SK-N-MC (cell line): ENCODE results near the gene UAP1L1.
"Not testable (repeated sequence)": the region's sequence is repeated elsewhere in the genome, so short reads cannot be mapped to it uniquely, and the experiment has no call there.

Experiments
- DNase-seq: peaks from one replicate; pipeline ENCODE4 v3.0.0-alpha.2; 2011; ENCODE audit warnings: low read depth, low spot score
- H3K27ac ChIP-seq: fragments of 200-600 bp; sonication (generic); 2 replicates; pipeline ENCODE4 v1.5.1; 2016; ENCODE audit warnings: mixed run types
- H3K36me3 ChIP-seq: fragments of 200-600 bp; sonication (generic); 2 replicates; pipeline ENCODE4 v1.6.1; 2017; ENCODE audit warnings: antibody characterized with exemption, low read length, mixed read lengths; ENCODE audit not compliant: insufficient read depth
- H3K4me3 ChIP-seq: fragments of 200-600 bp; sonication (generic); 2 replicates; pipeline ENCODE4 v1.5.1; 2016
- H3K9ac ChIP-seq: fragments of 200-600 bp; sonication (generic); 2 replicates; pipeline ENCODE4 v1.8.0; 2017; ENCODE audit warnings: mixed run types, mixed read lengths; ENCODE audit not compliant: insufficient read length
- H3K9me3 ChIP-seq: fragments of 200-600 bp; sonication (generic); 2 replicates; pipeline ENCODE4 v1.6.1; 2017; ENCODE audit warnings: low read depth, mild to moderate bottlenecking, antibody characterized with exemption, low read length, moderate library complexity, mixed read lengths
- EZH2 ChIP-seq: fragments of 200-600 bp; sonication (generic); IDR thresholded peaks from one replicate; pipeline ENCODE4 v1.6.1; 2017; ENCODE audit warnings: antibody characterized with exemption
- FOXP2 ChIP-seq: optimal IDR thresholded peaks from 2 replicates; pipeline ENCODE3; 2011; ENCODE audit warnings: mild to moderate bottlenecking, moderate library complexity; ENCODE audit not compliant: insufficient read depth; ENCODE audit errors: extremely low read length, control extremely low read depth
- POLR2AphosphoS5 ChIP-seq: IDR thresholded peaks from 2 replicates; pipeline ENCODE4 v1.6.1; 2012; ENCODE audit warnings: mild to moderate bottlenecking, low read depth, low read length, borderline replicate concordance

Gene UAP1L1

DNA sequence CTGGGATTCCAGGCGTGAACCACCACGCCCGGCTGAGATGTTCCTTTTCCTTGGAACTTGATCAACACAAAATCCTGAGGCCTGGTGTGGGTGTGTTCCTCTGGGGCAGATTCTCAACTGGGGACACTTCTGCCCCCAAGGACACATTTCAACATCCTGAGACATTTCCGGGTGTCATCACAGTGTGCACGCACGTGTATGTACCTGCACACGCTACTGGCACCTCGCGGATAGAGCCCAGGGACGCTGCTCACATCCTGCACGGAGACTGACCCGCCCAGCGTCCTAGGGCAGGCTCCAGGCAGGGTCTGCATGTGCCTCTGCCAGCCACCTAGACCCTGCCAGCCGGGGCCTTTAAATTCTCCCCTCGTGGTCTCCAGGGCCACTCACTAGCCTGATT is 14.9 kb upstream of the UAP1L1 start:
- Histone ChIP-seq H3K27ac (no peak overlapping the region), H3K9ac (no peak overlapping the region), H3K4me3 (no peak overlapping the region), H3K36me3 (peaks cover 4% of the 10 kb centered on the region; the same call in 1 of the 2 replicates), H3K9me3 (no peaks in the 10 kb centered on the region)
- DNase-seq: no peak
- no peak for TF ChIP-seq FOXP2
- no peak for TF ChIP-seq EZH2
- no peak; the same call in 1 of the 2 replicates for TF ChIP-seq POLR2AphosphoS5

DNA sequence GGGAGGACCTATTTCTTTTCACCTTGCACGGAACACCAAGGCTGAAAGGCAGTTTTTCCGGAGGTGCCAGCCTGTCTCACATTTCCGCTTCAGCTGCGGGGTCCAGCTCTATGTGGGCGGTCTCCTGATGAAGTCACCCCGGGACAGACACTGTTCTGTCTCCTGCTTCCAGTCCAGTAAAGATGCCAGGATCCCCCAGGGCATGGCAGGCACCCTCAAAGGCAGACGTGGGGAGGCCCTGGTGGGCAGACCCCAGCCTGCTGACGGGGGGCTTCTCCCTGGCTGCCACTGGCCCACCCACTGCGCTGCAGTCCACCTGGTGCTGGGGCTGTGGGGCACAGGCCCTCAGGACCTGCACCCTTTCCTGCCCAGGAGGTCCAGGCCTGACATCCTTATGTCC is 14.5 kb upstream of the UAP1L1 start:
- H3K36me3 ChIP-seq, H3K27ac ChIP-seq, H3K4me3 ChIP-seq, H3K9ac ChIP-seq, H3K9me3 ChIP-seq, DNase-seq: not testable (repeated sequence)

DNA sequence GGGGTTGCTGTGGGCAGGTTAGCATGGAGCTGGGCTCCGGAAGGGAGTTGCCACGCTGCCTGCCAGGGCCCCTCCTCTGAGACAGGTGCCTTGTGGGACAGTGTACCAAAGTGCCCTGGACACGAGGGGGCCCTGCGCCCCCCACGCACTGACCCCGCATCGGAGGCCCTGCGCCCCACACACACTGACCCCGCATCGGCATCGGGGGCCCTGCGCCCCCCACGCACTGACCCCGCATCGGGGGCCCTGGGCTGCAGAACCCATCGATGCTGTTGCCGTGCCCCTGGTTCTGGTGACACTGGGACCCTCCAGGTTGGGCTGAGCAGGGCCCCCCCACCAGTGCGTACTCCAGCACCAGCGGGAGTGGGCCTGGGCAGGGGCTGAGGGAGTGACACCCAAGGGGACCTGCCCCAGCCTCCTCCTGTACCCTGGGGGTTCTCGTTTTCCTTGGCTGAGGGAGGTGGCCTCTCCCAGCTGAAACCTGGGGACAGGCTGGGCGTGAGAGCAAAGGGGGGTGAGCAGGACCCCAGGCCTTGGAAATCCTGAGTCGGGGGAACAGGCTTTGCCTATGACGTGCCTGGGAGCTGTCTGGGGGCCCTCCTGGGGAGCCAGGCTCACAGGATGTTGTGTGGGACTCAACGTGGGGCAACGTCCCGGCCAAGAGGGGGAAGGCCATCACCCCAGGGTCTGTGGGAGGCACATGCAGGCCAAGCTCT is 13.8 kb upstream of the UAP1L1 start:
- DNase-seq: no peak
- no peak overlapping the region for H3K9ac ChIP-seq
- no peaks in the 10 kb centered on the region for H3K9me3 ChIP-seq
- H3K36me3 ChIP-seq: peaks cover 4% of the 10 kb centered on the region; the same call in 1 of the 2 replicates
- TF ChIP-seq FOXP2 (no peak), POLR2AphosphoS5 (no peak), EZH2 (no peak)
- H3K4me3 ChIP-seq: no peak overlapping the region
- no peak overlapping the region for H3K27ac ChIP-seq

DNA sequence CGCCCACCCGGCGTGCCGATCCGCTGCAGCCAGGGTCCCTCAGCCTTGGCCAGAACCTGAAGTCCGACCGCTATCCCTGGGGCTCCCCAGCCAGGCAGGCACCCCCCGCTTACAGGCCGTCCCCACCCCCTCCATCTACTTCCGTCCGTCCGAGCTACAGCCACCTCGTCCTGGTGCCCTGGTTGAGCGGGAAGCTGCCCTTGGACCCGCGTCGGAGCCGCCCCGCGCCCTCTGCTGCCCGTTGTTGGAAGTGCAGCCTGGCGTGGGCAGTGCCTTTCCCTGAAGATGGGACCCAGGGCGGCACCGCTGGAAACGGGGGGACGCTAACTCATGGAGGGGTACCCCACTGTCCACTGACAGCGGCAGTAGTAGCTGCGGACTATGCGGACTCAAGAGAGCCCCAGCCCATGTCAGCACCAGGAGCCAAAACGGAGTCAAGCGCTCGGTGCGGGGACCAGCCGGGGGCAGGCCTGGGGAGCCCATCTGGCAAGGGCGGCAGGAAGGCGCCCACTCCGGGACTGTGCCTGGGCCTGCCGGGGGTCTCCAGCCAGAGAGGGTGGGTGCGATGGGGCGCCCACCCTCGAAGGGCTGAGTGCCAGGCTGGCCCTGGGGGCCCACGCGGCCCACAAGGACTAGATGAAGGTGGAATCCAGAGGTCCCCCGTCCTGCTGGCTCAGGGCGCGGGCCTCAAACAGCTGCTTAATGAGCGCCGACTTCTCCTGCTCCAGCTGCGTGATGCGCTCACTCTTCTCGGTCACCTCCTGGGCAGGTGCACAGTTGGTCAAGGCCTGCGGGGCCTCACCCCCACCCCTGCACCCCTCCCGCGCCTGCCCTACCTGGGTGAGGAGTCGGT is 13.1 kb upstream of the UAP1L1 start:
- Histone ChIP-seq H3K9ac (no peak overlapping the region), H3K36me3 (peaks cover 4% of the 10 kb centered on the region; the same call in 1 of the 2 replicates), H3K9me3 (no peaks in the 10 kb centered on the region), H3K4me3 (no peak overlapping the region), H3K27ac (no peak overlapping the region)
- DNase-seq: no peak
- TF ChIP-seq FOXP2 (no peak), EZH2 (no peak), POLR2AphosphoS5 (no peak)

GRCh38 chr9:137064880-137065164 is 12.5 kb upstream of the UAP1L1 start:
- no peak for DNase-seq
- no peak overlapping the region for H3K27ac ChIP-seq
- H3K9me3 ChIP-seq: no peaks in the 10 kb centered on the region
- TF ChIP-seq FOXP2 (no peak), POLR2AphosphoS5 (no peak), EZH2 (no peak)
- H3K36me3 ChIP-seq: peaks cover 4% of the 10 kb centered on the region; the same call in 1 of the 2 replicates
- no peak overlapping the region for H3K4me3 ChIP-seq
- H3K9ac ChIP-seq: no peak overlapping the region

DNA sequence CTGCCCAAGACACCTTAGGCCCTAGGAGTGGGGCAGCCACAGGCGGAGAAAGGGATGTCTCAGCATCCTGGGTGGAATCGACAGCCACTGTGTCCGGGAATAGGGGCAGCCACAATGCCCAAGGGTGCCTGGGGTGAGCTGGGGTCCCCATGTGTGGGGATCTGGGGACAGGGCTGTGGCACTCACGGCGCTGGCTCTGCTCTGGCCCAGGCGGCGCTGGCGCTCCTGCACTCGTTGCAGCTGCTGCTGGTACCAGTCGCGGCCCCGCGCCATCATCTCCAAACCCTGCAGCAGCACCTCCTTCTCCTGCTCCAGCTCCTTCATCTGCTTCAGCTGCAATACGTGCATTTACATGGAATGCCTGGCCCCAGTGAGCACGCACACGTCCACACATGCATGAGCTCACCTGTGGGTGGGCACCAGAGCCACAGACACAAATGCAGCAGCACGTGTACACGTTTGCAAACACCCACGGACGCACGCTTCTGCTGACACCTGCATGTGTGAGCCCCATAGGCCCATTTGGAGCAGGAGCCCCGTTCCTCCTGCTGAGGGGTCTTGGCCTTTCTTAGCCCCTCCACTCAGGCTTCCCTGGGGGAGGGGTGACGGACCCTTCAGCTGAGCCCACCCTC is 11.9 kb upstream of the UAP1L1 start:
- DNase-seq: no peak
- TF ChIP-seq POLR2AphosphoS5: no peak

GRCh38 chr9:137066096-137066861 is 11.0 kb upstream of the UAP1L1 start:
- Histone ChIP-seq H3K4me3 (no peak overlapping the region), H3K27ac (no peak overlapping the region), H3K36me3 (peaks cover 4% of the 10 kb centered on the region; the same call in 1 of the 2 replicates), H3K9me3 (no peaks in the 10 kb centered on the region), H3K9ac (no peak overlapping the region)
- no peak for DNase-seq
- TF ChIP-seq FOXP2: no peak
- no peak for TF ChIP-seq EZH2
- TF ChIP-seq POLR2AphosphoS5: no peak

More for the DNA sequence above, 11.9 kb upstream of the UAP1L1 start:
- H3K9me3 ChIP-seq: no peaks in the 10 kb centered on the region
- H3K27ac ChIP-seq: no peak overlapping the region
- no peak overlapping the region for H3K4me3 ChIP-seq
- no peak overlapping the region for H3K9ac ChIP-seq
- H3K36me3 ChIP-seq: peaks cover 4% of the 10 kb centered on the region; the same call in 1 of the 2 replicates
